SW 1271 (cell line): ENCODE data around the gene ZNF618.
"Not testable (repeated sequence)": the region's sequence is repeated elsewhere in the genome, so short reads cannot be mapped to it uniquely, and the experiment has no call there.

Source experiments
- DNase-seq, 2 experiments: peaks; one replicate each; lab custom pipeline; 2025; lab: John Stamatoyannopoulos, UW

Gene ZNF618

GRCh38 chr9:114039484-114039883 lies 163.4 kb downstream of the ZNF618 start:
- no peak for DNase-seq

- not testable (repeated sequence) for DNase-seq
These were observed 167.6 kb downstream of the ZNF618 start for GRCh38 chr9:114043660-114044059.

GRCh38 chr9:114046237-114046755 lies 170.2 kb downstream of the ZNF618 start:
- no peak for DNase-seq

- DNase-seq: no peak
These were observed 170.8 kb downstream of the ZNF618 start for GRCh38 chr9:114046875-114047274.

GRCh38 chr9:114047717-114048116 lies 171.6 kb downstream of the ZNF618 start:
- DNase-seq: no peak

- no peak for DNase-seq
These were observed 172.7 kb downstream of the ZNF618 start for GRCh38 chr9:114048533-114049415.

GRCh38 chr9:114049441-114050225 lies 173.5 kb downstream of the ZNF618 start:
- no peak for DNase-seq

- no peak for DNase-seq
These were observed 174.1 kb downstream of the ZNF618 start for GRCh38 chr9:114050226-114050568.

- no peak for DNase-seq
These were observed 174.5 kb downstream of the ZNF618 start for GRCh38 chr9:114050646-114051045.

GRCh38 chr9:114051281-114051680 lies 175.2 kb downstream of the ZNF618 start:
- DNase-seq: no peak

GRCh38 chr9:114051706-114052105 lies 175.6 kb downstream of the ZNF618 start:
- no peak for DNase-seq

- no peak for DNase-seq
These were observed 177.3 kb downstream of the ZNF618 start for GRCh38 chr9:114053246-114054005.

- DNase-seq: no peak
These were observed 178.1 kb downstream of the ZNF618 start for GRCh38 chr9:114054191-114054690.

GRCh38 chr9:114055061-114055460 lies 179.0 kb downstream of the ZNF618 start:
- no peak for DNase-seq

GRCh38 chr9:114055894-114056293 lies 179.8 kb downstream of the ZNF618 start:
- DNase-seq: no peak

- no peak for DNase-seq
These were observed 180.4 kb downstream of the ZNF618 start for GRCh38 chr9:114056527-114056926.

GRCh38 chr9:114057161-114057885 lies 181.2 kb downstream of the ZNF618 start:
- DNase-seq: no peak

- no peak for DNase-seq
These were observed 182.6 kb downstream of the ZNF618 start for GRCh38 chr9:114058688-114059046.

- no peak for DNase-seq
These were observed 183.1 kb downstream of the ZNF618 start for GRCh38 chr9:114059047-114059803.

- no peak for DNase-seq
These were observed 184.0 kb downstream of the ZNF618 start for GRCh38 chr9:114060070-114060469.

- DNase-seq: no peak
These were observed 184.6 kb downstream of the ZNF618 start for GRCh38 chr9:114060711-114061110.
